ENCODE measurements around the gene GMDS. TPM values are rescaled to one million over a fixed set of nuclear protein-coding genes. Genes with fewer than 3 reads are reported as not detected.

Gene GMDS
- total and polyA plus RNA-seq, 2 experiments from 2014 or later, result 30.1 to 36.5 TPM

- peaks cover 7% of the 10 kb centered on the region; the same call in 1 of the 2 replicates for H4K20me1 ChIP-seq (replicated peaks; ENCODE audit: insufficient read depth)
- no peaks in the 10 kb centered on the region for H3K4me1 ChIP-seq (ENCODE audit: insufficient read depth)
- Mint-ChIP-seq H3K27me3 (ENCODE audit: insufficient read depth, low read depth, poor library complexity) (peaks cover 20% of the 10 kb centered on the region), H3K27ac (no peak overlapping the region), H3K36me3 (ENCODE audit: low read depth) (no peaks in the 10 kb centered on the region), H3K4me3 (no peak overlapping the region), H3K9me3 (no peaks in the 10 kb centered on the region; the same call in 2 of the 3 replicates), H3K4me1 (peaks cover 8% of the 10 kb centered on the region; the same call in 2 of the 3 replicates)
- peaks cover 13% of the 10 kb centered on the region for H3K27me3 ChIP-seq (ENCODE audit: insufficient read depth)
- ATAC-seq (no peak), DNase-seq (ENCODE audit: low spot score) (no peak)
- H2AFZ ChIP-seq, result no peak overlapping the region
- no peak for TF ChIP-seq CTCF (conservative IDR thresholded peaks at IDR 0.05; ENCODE audit: low read depth in 2 of 2)
- no peak for TF ChIP-seq ZNF462 (CRISPR knock-in tag; IDR thresholded peaks at IDR 0.05)
- no peak for TF ChIP-seq REST (IDR thresholded peaks at IDR 0.05; ENCODE audit: unreplicated experiment)
- TF ChIP-seq EZH2phosphoT487 (IDR thresholded peaks at IDR 0.05; ENCODE audit: unreplicated experiment), result no peak
- no peak for TF ChIP-seq JUNB (IDR thresholded peaks at IDR 0.05; ENCODE audit: unreplicated experiment)
- TF ChIP-seq CREB1 (CRISPR knock-in tag; IDR thresholded peaks at IDR 0.05; ENCODE audit: low read depth), result no peak
- TF ChIP-seq STAT1 (IDR thresholded peaks at IDR 0.05; ENCODE audit: unreplicated experiment), result no peak
- TF ChIP-seq NANOG (IDR thresholded peaks at IDR 0.05; ENCODE audit: borderline replicate concordance), result no peak
- no peak for TF ChIP-seq EZH2 (IDR thresholded peaks at IDR 0.05; ENCODE audit: low read depth, unreplicated experiment)
- no peak for TF ChIP-seq ZNF331 (CRISPR knock-in tag; IDR thresholded peaks at IDR 0.05; ENCODE audit: low read depth)
- no peaks in the 10 kb centered on the region for H3K79me2 ChIP-seq (replicated peaks; ENCODE audit: insufficient read depth)
- no peak overlapping the region for H3K4me2 ChIP-seq
- H3K4me3 ChIP-seq, result no peak overlapping the region
- H3F3A ChIP-seq (replicated peaks; ENCODE audit: low read depth), result no peaks in the 10 kb centered on the region
- H3K9me2 ChIP-seq (ENCODE audit: insufficient read depth), result no peaks in the 10 kb centered on the region
- H3K36me3 ChIP-seq (ENCODE audit: insufficient read depth), result no peaks in the 10 kb centered on the region
- H3K27ac ChIP-seq (ENCODE audit: low read depth), result no peak overlapping the region
Measured at GRCh38 chr6:1633366-1634021, 611.9 kb downstream of the GMDS start.
